CD14-positive monocyte (primary cell): Measurements from ENCODE around the gene CACNG6. TPM values are rescaled to one million over a fixed set of nuclear protein-coding genes. Genes with fewer than 3 reads are reported as not detected.
A peak's percentile ranks its signal among the peaks of the same experiment; 100 is the strongest.

Source experiments
- DNase-seq, 3 donors: peaks; one replicate each; pipeline ENCODE4 v3.0.0-alpha.2; 2011 to 2022
- H2AFZ ChIP-seq: 2 replicates; pipeline ENCODE4 v1.6.0; 2012; ENCODE audit warnings: mild to moderate bottlenecking, low read depth, low read length, inconsistent platforms; ENCODE audit not compliant: insufficient read depth, poor library complexity, severe bottlenecking
- H3K27ac ChIP-seq, 2 donors: 1 replicate in 1 of 2; 2 replicates in 1 of 2; pipeline ENCODE4 v1.5.1; 2012 to 2013; ENCODE audit warnings: low read length in 2 of 2, control low read depth in 1 of 2, inconsistent platforms in 1 of 2, low read depth in 1 of 2, mild to moderate bottlenecking in 1 of 2
- H3K27me3 ChIP-seq, 2 donors: one replicate each; pipeline versions ENCODE4 v1.6.0 to v1.6.1; 2011 to 2013; ENCODE audit warnings: low read length in 2 of 2; ENCODE audit not compliant: control insufficient read depth in 2 of 2, insufficient read depth in 2 of 2
- H3K36me3 ChIP-seq, 2 donors: replicated peaks in 1 of 2; 1 replicate in 1 of 2; 2 replicates in 1 of 2; pipeline versions ENCODE4 v1.5.1 to v1.6.1; 2012 to 2013; ENCODE audit warnings: low read length in 2 of 2, control low read depth in 1 of 2, inconsistent platforms in 1 of 2, mild to moderate bottlenecking in 1 of 2; ENCODE audit not compliant: insufficient read depth in 2 of 2, control insufficient read depth in 1 of 2
- H3K4me1 ChIP-seq, 2 donors: 1 replicate in 1 of 2; 2 replicates in 1 of 2; pipeline versions ENCODE4 v1.5.1 to v1.6.1; 2012 to 2013; ENCODE audit warnings: low read length in 2 of 2, control low read depth in 1 of 2, inconsistent platforms in 1 of 2, mild to moderate bottlenecking in 1 of 2, moderate library complexity in 1 of 2; ENCODE audit not compliant: insufficient read depth in 2 of 2, control insufficient read depth in 1 of 2
- H3K4me2 ChIP-seq: replicated peaks from 2 replicates; pipeline ENCODE3; 2012; ENCODE audit warnings: low read length, moderate library complexity, mild to moderate bottlenecking; ENCODE audit not compliant: poor library complexity, severe bottlenecking; ENCODE audit errors: extremely low read depth
- H3K4me3 ChIP-seq, 3 experiments: fragments of 200-600 bp in 1 of 3; sonication (generic) in 1 of 3; replicated peaks in 1 of 3; 1 replicate in 2 of 3; 2 replicates in 1 of 3; pipeline ENCODE4 v1.5.1; 2011 to 2013; ENCODE audit warnings: low read length in 3 of 3, mild to moderate bottlenecking in 3 of 3, control low read depth in 2 of 3, low read depth in 2 of 3, inconsistent platforms in 1 of 3, moderate library complexity in 1 of 3
- H3K79me2 ChIP-seq: 2 replicates; pipeline ENCODE4 v1.6.0; 2012; ENCODE audit warnings: mild to moderate bottlenecking, control low read depth, inconsistent platforms, low read length, moderate library complexity; ENCODE audit not compliant: insufficient read depth
- H3K9ac ChIP-seq: 2 replicates; pipeline ENCODE4 v1.6.0; 2017; ENCODE audit warnings: low read length, mild to moderate bottlenecking; ENCODE audit not compliant: insufficient read depth, poor library complexity, severe bottlenecking
- H3K9me3 ChIP-seq, 2 donors: replicated peaks in 1 of 2; 1 replicate in 1 of 2; 2 replicates in 1 of 2; pipeline versions ENCODE4 v1.5.1 to v1.6.1; 2012 to 2013; ENCODE audit warnings: low read length in 2 of 2, control low read depth in 1 of 2; ENCODE audit not compliant: control insufficient read depth in 1 of 2, insufficient read depth in 1 of 2
- H4K20me1 ChIP-seq: 2 replicates; pipeline ENCODE4 v1.6.0; 2012; ENCODE audit warnings: mild to moderate bottlenecking, low read length, control low read depth, moderate library complexity; ENCODE audit not compliant: insufficient read depth
- H3K27ac Mint-ChIP-seq, 7 donors: one replicate each; pipeline ENCODE4 v1.8.0; 2020; ENCODE audit warnings: mild to moderate bottlenecking in 7 of 7, mixed read lengths in 7 of 7, moderate library complexity in 6 of 7, inconsistent platforms in 2 of 7
- H3K27me3 Mint-ChIP-seq, 3 donors: one replicate each; pipeline ENCODE4 v1.8.0; 2021 to 2022; ENCODE audit warnings: low read depth in 3 of 3, mild to moderate bottlenecking in 3 of 3, mixed read lengths in 3 of 3, moderate library complexity in 3 of 3, inconsistent platforms in 1 of 3
- H3K36me3 Mint-ChIP-seq, 2 donors: one replicate each; pipeline ENCODE4 v1.8.0; 2020; ENCODE audit warnings: mixed read lengths in 2 of 2, inconsistent platforms in 1 of 2, mild to moderate bottlenecking in 1 of 2
- H3K4me1 Mint-ChIP-seq: one replicate; pipeline ENCODE4 v1.8.0; 2020; ENCODE audit warnings: mild to moderate bottlenecking, mixed read lengths
- H3K4me3 Mint-ChIP-seq, 2 donors: one replicate each; pipeline ENCODE4 v1.8.0; 2020; ENCODE audit warnings: mild to moderate bottlenecking in 2 of 2, mixed read lengths in 2 of 2, moderate library complexity in 1 of 2
- H3K9me3 Mint-ChIP-seq, 7 donors: one replicate each; pipeline ENCODE4 v1.8.0; 2020 to 2022; ENCODE audit warnings: mixed read lengths in 7 of 7, mild to moderate bottlenecking in 6 of 7, moderate library complexity in 6 of 7, inconsistent platforms in 2 of 7
- WGBS: methylation state at CpG from one replicate; pipeline ENCODE4 v1.1.5; 2013; ENCODE audit warnings: missing lambda C conversion rate; ENCODE audit not compliant: insufficient coverage; 5-methylcytosine and 5-hydroxymethylcytosine counted together
- intact Hi-C, 2 donors: fragments of 100-400 bp; cut with micrococcal nuclease; formaldehyde crosslinking; loops; one replicate each; pipeline versions ENCODE4 v1.15.0 to v1.15.1; 2023
- polyA plus RNA-seq, 3 donors: library from polyadenylated mRNA; depleted of rRNA in 1 of 3; unstranded in 2 of 3; stranded (reverse) in 1 of 3; fragments of 300-500 nt in 2 of 3; fragments of >200 nt in 1 of 3; fragmentation: Illumina TruSeq in 2 of 3; gene quantifications; 1 replicate in 2 of 3; 2 replicates in 1 of 3; pipeline ENCODE4 v1.2.3, GENCODE V29; 2012 to 2021
- TF ChIP-seq, protein P1 (sequence below): fragments of 200-600 bp; IDR thresholded peaks from one replicate; pipeline ENCODE4 v1.8.0; 2022; ENCODE audit warnings: antibody characterized with exemption, mild to moderate bottlenecking

Gene CACNG6
- polyA plus RNA-seq, 3 donors = 0.08 to 0.18 TPM; not detected in 1

DNA sequence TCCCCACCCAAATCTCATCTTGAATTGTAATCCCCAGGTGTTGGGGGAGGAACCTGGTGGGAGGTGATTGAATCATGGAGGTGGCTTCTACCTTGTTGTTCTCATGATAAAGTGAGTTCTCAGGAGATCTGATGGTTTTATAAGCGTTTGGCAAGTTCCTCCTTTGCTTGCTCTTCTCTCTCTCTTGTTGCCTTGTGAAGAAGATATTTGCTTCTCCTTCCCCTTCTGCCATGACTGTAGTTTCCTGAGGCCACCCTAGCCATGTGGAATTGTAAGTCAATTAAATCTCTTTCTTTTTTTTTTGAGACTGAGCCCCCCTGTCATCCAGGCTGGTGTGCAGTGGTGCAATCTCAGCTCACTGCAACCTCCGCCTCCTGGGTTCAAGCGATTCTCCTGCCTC is 37.9 kb downstream of the CACNG6 start:
- peak overlapping the region in 1 of 3 experiments; percentile 27 for H3K4me3 ChIP-seq
- H3K27ac ChIP-seq = peak overlapping the region; percentile 40 to 62
- intact Hi-C loops = loop anchor here in 1 of 2 donors (10.0 kb wide), 2 partner anchors 154 to 204 kb away; partner anchors contain the start of gene NLRP12
- TF ChIP-seq, protein P1, sequence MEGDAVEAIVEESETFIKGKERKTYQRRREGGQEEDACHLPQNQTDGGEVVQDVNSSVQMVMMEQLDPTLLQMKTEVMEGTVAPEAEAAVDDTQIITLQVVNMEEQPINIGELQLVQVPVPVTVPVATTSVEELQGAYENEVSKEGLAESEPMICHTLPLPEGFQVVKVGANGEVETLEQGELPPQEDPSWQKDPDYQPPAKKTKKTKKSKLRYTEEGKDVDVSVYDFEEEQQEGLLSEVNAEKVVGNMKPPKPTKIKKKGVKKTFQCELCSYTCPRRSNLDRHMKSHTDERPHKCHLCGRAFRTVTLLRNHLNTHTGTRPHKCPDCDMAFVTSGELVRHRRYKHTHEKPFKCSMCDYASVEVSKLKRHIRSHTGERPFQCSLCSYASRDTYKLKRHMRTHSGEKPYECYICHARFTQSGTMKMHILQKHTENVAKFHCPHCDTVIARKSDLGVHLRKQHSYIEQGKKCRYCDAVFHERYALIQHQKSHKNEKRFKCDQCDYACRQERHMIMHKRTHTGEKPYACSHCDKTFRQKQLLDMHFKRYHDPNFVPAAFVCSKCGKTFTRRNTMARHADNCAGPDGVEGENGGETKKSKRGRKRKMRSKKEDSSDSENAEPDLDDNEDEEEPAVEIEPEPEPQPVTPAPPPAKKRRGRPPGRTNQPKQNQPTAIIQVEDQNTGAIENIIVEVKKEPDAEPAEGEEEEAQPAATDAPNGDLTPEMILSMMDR = no peak
- Mint-ChIP-seq H3K9me3 (peaks cover 0 to 6% (median 0%) of the 10 kb centered on the region in 7 donors), H3K27ac (peak overlapping the region; percentile 79 to 93 (median 83)), H3K4me1 (peaks cover 26% of the 10 kb centered on the region), H3K4me3 (peak overlapping the region in 1 of 2 donors; percentile 57), H3K36me3 (no peaks in the 10 kb centered on the region), H3K27me3 (peaks cover 9 to 14% (median 10%) of the 10 kb centered on the region in 3 donors)
- H3K9ac ChIP-seq = no peak overlapping the region
- peaks cover 22 to 30% of the 10 kb centered on the region in 2 donors for H3K4me1 ChIP-seq
- H3K27me3 ChIP-seq = peaks cover 0 to 6% of the 10 kb centered on the region in 2 donors
- H3K4me2 ChIP-seq = peak overlapping the region; percentile 46
- no peaks in the 10 kb centered on the region for H4K20me1 ChIP-seq
- peak; percentile 58 to 66 (median 61) for DNase-seq
- no CpG with 5 or more reads among the region's 3 CpGs for WGBS
- H3K9me3 ChIP-seq = no peaks in the 10 kb centered on the region
- no peaks in the 10 kb centered on the region for H3K36me3 ChIP-seq
- H2AFZ ChIP-seq = no peak overlapping the region
- H3K79me2 ChIP-seq = no peaks in the 10 kb centered on the region

DNA sequence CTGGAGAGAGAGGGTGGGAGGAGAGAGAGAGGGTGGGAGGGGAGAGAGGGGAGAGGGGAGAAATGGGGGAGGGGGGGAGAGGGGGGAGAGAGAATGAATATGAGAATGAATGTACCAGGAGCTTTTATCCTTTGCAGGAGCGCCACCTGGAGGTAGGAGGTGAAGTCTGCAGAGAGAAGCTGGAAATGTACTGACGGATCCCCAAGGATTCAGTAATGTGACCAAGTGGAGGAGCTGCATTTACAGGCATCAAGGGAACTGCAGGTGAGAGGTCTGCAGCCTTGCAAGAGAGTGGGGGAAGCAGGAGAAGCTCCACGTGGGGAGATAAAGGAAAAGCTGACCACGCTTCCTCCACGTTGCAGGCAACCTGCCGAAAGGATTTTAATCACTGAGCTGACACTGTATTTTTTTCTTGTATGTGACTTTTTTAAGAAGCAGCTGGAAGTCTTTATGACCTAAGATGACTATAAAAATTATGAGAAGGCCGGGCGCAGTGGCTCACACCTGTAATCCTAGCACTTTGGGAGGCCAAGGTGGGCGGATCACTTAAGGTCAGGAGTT is 38.6 kb downstream of the CACNG6 start:
- intact Hi-C loops = loop anchor here (2.0 to 10.0 kb wide), 4 partner anchors 123 to 237 kb away; partner anchors contain the start of gene NLRP12 (in 1 of the 2)
- Histone ChIP-seq H3K4me2 (peak overlapping the region; percentile 46), H3K9me3 (no peaks in the 10 kb centered on the region), H3K27me3 (peaks cover 0 to 6% of the 10 kb centered on the region in 2 donors), H2AFZ (no peak overlapping the region), H3K4me1 (peaks cover 17 to 24% of the 10 kb centered on the region in 2 donors), H3K27ac (peak overlapping the region in 1 of 2 donors; percentile 62), H4K20me1 (no peaks in the 10 kb centered on the region), H3K79me2 (no peaks in the 10 kb centered on the region), H3K4me3 (peak overlapping the region in 1 of 3 experiments; percentile 27), H3K36me3 (no peaks in the 10 kb centered on the region), H3K9ac (no peak overlapping the region)
- no peaks in the 10 kb centered on the region for H3K36me3 Mint-ChIP-seq
- peak; percentile 53 to 71 (median 66) for DNase-seq
- peak overlapping the region in 1 of 2 donors; percentile 83 for H3K4me3 Mint-ChIP-seq
- WGBS = 17% methylated on average over 4 of the region's 9 CpGs
- H3K4me1 Mint-ChIP-seq = peaks cover 20% of the 10 kb centered on the region
- no peaks in the 10 kb centered on the region for H3K9me3 Mint-ChIP-seq
- peaks cover 9 to 15% (median 14%) of the 10 kb centered on the region in 3 donors for H3K27me3 Mint-ChIP-seq
- peak overlapping the region in 2 of 7 donors; percentile 86 to 93 for H3K27ac Mint-ChIP-seq
- TF ChIP-seq, protein P1 = peak; percentile 69
